DMS 273 (cell line): Measurements from ENCODE around the gene ROBO1.
A peak's percentile ranks its signal among the peaks of the same experiment; 100 is the strongest.
"Not testable (repeated sequence)": the region's sequence is repeated elsewhere in the genome, so short reads cannot be mapped to it uniquely, and the experiment has no call there.

ENCODE experiments used
- DNase-seq: peaks from one replicate; lab custom pipeline; 2025; ENCODE audit not compliant: unreplicated experiment; lab: John Stamatoyannopoulos, UW

The ROBO1 gene

GRCh38 chr3:78889348-78889747 lies 878.5 kb downstream of the ROBO1 start:
- peak; percentile 27 for DNase-seq

DNA sequence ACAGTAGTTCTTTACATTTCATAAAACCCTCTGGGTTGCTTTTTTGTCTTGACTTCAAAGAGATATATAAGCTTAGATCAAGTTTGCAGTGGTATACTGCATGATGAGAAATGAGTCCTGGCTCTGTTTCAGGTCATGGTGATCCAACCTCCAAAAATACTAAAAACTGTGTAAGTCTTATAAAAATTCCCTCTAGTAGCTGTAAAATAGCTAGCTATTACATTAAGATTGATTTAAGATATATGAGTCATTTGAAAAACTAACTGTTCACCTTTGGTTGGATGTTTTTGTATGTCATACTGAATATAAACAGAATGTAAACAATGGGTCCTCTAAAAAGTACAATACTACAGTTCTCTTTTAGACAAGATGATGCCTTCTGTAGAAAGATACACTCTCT lies 879.2 kb downstream of the ROBO1 start:
- no peak for DNase-seq

DNA sequence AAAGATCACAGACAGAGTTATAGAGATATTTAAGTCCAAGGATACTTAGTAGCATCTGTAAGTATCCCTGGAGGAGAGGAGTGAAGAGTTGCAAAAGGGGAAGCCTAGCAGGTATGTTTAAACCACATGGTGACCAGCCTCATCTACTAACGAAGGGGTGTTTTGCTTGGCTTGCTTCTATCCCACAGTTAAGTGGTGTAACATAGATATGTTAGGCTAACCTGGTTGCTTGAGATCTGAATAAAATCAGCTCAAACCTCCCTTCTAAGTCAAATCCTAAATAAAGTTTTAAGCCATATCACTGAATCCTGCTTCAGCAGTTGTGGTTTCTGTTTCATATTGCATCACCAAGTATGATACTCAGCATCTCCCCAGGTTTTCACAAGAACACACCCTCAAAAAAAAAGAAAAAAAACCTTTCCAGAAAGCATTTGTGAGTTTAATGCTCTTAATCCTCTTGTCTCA lies 880.2 kb downstream of the ROBO1 start:
- no peak for DNase-seq

DNA sequence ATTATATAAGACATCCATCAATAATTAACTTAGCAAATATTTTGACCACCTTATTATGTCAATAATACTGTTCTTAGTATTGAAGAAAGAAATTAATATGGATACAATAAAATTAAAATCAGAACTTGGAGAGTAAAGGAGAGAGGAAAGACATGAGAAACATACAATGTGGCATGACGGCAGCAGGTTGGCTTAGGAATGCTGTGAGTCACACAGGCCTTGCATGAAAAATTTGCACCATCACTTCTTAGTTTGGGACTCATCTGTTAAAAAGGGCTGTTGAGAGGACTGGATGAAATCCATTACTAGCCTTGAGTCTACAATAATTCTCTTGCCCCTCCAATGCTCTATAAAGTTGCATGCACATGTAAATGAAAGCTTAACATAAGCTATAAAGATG lies 880.8 kb downstream of the ROBO1 start:
- peak; percentile 27 for DNase-seq

- DNase-seq, result not testable (repeated sequence)
Measured at GRCh38 chr3:78884567-78884966, 883.2 kb downstream of the ROBO1 start.

GRCh38 chr3:78882251-78882650 lies 885.5 kb downstream of the ROBO1 start:
- DNase-seq, result no peak

GRCh38 chr3:78881501-78881900 lies 886.3 kb downstream of the ROBO1 start:
- no peak for DNase-seq

- DNase-seq, result peak; percentile 24
Measured at GRCh38 chr3:78880603-78881461, 887.0 kb downstream of the ROBO1 start.

DNA sequence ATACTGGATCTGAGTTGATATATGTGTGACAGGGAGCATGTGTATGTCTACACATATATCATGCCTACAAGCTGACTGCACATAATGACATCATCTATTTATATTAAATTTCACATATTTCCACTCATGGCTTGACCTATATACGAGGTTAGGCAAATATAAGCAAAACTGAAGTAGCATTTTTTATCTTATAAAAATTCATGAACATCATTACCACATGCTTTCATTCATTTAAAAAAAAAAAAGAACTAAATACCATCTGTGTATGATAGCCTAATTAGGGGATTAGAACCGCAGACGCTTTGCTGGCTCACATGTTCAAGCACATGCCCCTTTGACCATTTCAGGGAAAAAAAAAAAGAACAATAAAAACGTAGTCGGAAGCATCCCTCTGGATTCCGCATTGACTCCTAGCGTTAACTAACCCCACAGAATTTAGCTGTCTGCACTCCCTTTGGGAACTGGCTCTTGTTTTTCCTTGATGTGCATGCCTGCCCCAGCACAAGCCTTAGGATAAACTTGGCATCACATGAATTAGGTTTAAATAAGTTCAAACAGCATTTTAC lies 888.4 kb downstream of the ROBO1 start:
- peak; percentile 77 for DNase-seq

GRCh38 chr3:78878789-78879188 lies 889.0 kb downstream of the ROBO1 start:
- DNase-seq, result no peak

DNA sequence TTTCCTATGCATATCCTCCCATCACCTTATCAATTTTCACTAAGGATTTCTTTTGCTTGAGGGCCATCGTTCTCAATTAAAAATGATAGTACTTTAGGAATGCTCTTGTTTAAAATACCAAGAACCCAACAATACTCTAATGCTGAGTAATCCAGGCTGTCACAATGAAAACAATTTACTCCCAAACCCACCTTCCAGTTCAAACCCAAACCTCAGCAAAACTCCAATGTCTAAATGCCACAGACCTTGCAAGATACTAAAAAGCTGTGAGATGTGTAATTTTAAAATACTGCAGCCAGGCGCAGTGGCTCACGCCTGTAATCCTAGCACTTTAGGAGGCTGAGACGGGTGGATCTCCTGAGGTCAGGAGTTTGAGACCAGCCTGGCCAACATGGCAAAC lies 889.8 kb downstream of the ROBO1 start:
- DNase-seq, result no peak

- no peak for DNase-seq
Measured at GRCh38 chr3:78875851-78876250, 891.9 kb downstream of the ROBO1 start.

DNA sequence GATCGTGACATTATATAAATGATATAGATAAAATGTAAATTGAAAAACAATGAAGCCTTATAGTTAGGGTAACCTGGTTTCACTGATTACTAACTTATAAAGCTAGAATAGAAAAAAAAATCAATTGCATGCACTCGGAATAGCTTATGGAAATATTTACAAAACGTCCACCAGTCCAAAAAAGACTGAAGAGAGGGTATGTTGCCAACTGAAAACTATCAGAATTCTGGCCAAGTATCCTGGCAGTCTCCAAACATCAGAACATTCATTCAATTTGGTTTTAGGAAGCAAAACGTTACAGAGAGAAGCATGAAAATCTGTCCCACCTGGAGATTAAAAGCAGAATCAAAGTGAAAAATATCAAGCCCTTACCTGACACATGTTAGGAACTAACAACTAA lies 892.4 kb downstream of the ROBO1 start:
- DNase-seq, result no peak

GRCh38 chr3:78873641-78874040 lies 894.2 kb downstream of the ROBO1 start:
- DNase-seq, result peak; percentile 16

GRCh38 chr3:78872195-78872594 lies 895.6 kb downstream of the ROBO1 start:
- peak; percentile 26 for DNase-seq

- no peak for DNase-seq
Measured at GRCh38 chr3:78871048-78871447, 896.8 kb downstream of the ROBO1 start.

- no peak for DNase-seq
Measured at GRCh38 chr3:78870484-78870883, 897.3 kb downstream of the ROBO1 start.

GRCh38 chr3:78868570-78868969 lies 899.2 kb downstream of the ROBO1 start:
- DNase-seq, result peak; percentile 26

DNA sequence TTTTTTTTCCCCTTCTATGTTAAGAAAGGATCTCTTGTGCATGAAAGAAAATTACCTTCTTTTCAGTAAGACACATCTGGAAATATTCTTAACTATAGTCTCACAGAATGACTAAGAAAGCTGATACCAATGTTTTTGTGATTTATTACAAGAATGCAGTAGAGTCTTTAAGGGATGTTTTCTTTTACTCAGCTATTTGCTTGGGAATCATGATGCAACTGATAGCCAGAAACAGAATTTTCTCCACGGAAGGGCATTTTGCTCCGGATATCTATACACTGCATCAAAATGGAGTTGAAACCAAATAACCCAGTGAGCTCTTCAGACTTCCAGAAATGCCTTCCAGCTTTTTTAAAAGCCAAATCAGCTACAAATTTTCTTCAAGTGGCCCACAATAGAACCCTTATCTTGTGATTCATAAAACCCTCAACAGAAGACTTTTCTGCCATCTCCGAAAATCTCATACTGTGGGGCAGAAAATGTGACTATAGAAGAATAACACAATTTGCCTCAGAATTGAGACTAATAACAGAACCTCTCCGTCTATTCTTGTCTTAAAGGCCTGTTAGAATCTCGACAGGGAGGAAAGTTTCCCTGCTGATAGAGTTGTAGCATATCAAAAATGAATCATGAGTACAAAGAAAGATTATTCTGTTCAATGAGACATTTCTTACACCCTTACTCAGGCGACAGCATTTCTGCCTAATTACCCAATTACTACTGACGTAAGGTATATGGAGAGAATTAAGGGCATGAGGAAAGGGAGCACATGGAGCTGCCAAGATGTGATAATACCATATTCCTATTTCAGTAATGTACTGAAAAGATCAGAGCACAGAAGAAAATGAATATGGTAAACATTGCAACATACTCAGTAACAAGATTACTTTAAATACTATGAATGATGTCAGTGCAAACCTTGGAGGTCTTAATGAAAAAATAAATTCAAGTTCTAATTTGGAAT lies 900.1 kb downstream of the ROBO1 start:
- peak; percentile 23 for DNase-seq

GRCh38 chr3:78863306-78864203 lies 904.2 kb downstream of the ROBO1 start:
- DNase-seq, result no peak
